Uterus (tissue), 2 donors: ENCODE results near the gene AGBL4.

ENCODE experiments used
- POLR2A ChIP-seq, 2 donors: fragments of 450-650 bp; IDR thresholded peaks; one replicate each; pipeline ENCODE4 v1.6.1; 2016; ENCODE audit warnings: antibody characterized with exemption in 2 of 2, mild to moderate bottlenecking in 1 of 2, moderate library complexity in 1 of 2
- TF ChIP-seq, protein P1 (sequence below), 4 experiments: fragments of 200-600 bp in 2 of 4; fragments of 450-650 bp in 2 of 4; sonication (generic) in 2 of 4; IDR thresholded peaks; one replicate each; pipeline ENCODE4 v1.5.1; 2016 to 2019; ENCODE audit warnings: antibody characterized with exemption in 4 of 4, mild to moderate bottlenecking in 2 of 4, moderate library complexity in 1 of 4

- TF ChIP-seq POLR2A (IDR thresholded peaks at IDR 0.05) = no peak
- TF ChIP-seq, protein P1, sequence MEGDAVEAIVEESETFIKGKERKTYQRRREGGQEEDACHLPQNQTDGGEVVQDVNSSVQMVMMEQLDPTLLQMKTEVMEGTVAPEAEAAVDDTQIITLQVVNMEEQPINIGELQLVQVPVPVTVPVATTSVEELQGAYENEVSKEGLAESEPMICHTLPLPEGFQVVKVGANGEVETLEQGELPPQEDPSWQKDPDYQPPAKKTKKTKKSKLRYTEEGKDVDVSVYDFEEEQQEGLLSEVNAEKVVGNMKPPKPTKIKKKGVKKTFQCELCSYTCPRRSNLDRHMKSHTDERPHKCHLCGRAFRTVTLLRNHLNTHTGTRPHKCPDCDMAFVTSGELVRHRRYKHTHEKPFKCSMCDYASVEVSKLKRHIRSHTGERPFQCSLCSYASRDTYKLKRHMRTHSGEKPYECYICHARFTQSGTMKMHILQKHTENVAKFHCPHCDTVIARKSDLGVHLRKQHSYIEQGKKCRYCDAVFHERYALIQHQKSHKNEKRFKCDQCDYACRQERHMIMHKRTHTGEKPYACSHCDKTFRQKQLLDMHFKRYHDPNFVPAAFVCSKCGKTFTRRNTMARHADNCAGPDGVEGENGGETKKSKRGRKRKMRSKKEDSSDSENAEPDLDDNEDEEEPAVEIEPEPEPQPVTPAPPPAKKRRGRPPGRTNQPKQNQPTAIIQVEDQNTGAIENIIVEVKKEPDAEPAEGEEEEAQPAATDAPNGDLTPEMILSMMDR (IDR thresholded peaks at IDR 0.05) = no peak
These were observed 699.7 kb downstream of the AGBL4 start for GRCh38 chr1:49323925-49324540.
